GM12878 (cell line): Measurements from ENCODE around the gene RBMS3. TPM values are rescaled to one million over a fixed set of nuclear protein-coding genes. Genes with fewer than 3 reads are reported as not detected.

Source experiments
- BACH1 ChIP-seq: fragments of 450-650 bp; IDR thresholded peaks from 2 replicates; pipeline ENCODE4 v1.6.1; 2017; ENCODE audit warnings: mild to moderate bottlenecking, borderline replicate concordance
- CREM ChIP-seq: IDR thresholded peaks from 2 replicates; pipeline ENCODE4 v1.6.1; 2014; ENCODE audit warnings: antibody characterized with exemption, low read depth
- E2F4 ChIP-seq: IDR thresholded peaks from 2 replicates; pipeline ENCODE4 v1.6.1; 2012; ENCODE audit warnings: low read depth, low read length, improper control_type of control experiment
- EED ChIP-seq: sonication (generic); IDR thresholded peaks from 2 replicates; pipeline ENCODE4 v1.6.1; 2016; ENCODE audit warnings: antibody characterized with exemption, low read depth
- GATAD2B ChIP-seq: fragments of 450-650 bp; conservative IDR thresholded peaks from 2 replicates; pipeline ENCODE4 v1.6.1; 2017; ENCODE audit warnings: low read depth, mild to moderate bottlenecking, moderate library complexity
- HCFC1 ChIP-seq: fragments of 150-350 bp; IDR thresholded peaks from 2 replicates; pipeline ENCODE4 v1.6.1; 2014; ENCODE audit warnings: low read length
- HDAC2 ChIP-seq: fragments of 200-600 bp; sonication (generic); IDR thresholded peaks from 2 replicates; pipeline ENCODE4 v1.6.1; 2017
- IKZF1 ChIP-seq: fragments of 450-650 bp; conservative IDR thresholded peaks from 2 replicates; pipeline ENCODE4 v1.6.1; 2017; ENCODE audit warnings: antibody characterized with exemption, mild to moderate bottlenecking
- JUND ChIP-seq: IDR thresholded peaks from 2 replicates; pipeline ENCODE4 v1.6.1; 2012; ENCODE audit warnings: low read depth, mild to moderate bottlenecking, low read length, improper control_type of control experiment, moderate library complexity
- KLF5 ChIP-seq: fragments of 450-650 bp; IDR thresholded peaks from 2 replicates; pipeline ENCODE4 v1.6.1; 2014; ENCODE audit warnings: mild to moderate bottlenecking; ENCODE audit not compliant: partially characterized antibody
- MAX ChIP-seq: IDR thresholded peaks from 2 replicates; pipeline ENCODE4 v1.6.1; 2012; ENCODE audit warnings: low read depth, low read length, improper control_type of control experiment
- MTA3 ChIP-seq: IDR thresholded peaks from 2 replicates; pipeline ENCODE4 v1.6.1; 2012; ENCODE audit warnings: low read length, inconsistent platforms, borderline replicate concordance
- NR2C1 ChIP-seq: fragments of 450-650 bp; IDR thresholded peaks from 2 replicates; pipeline ENCODE4 v1.6.1; 2017; ENCODE audit warnings: antibody characterized with exemption, mild to moderate bottlenecking, moderate library complexity
- PAX8 ChIP-seq: fragments of 450-650 bp; IDR thresholded peaks from 2 replicates; pipeline ENCODE4 v1.6.1; 2017; ENCODE audit warnings: mild to moderate bottlenecking, moderate library complexity
- POLR2AphosphoS5 ChIP-seq: IDR thresholded peaks from 2 replicates; pipeline ENCODE4 v1.6.1; 2011; ENCODE audit warnings: mild to moderate bottlenecking, low read length, inconsistent platforms
- RELA ChIP-seq: fragments of 450-650 bp; IDR thresholded peaks from 2 replicates; pipeline ENCODE4 v1.8.0; 2014; ENCODE audit warnings: borderline replicate concordance; ENCODE audit not compliant: partially characterized antibody
- RELB ChIP-seq: fragments of 450-650 bp; IDR thresholded peaks from 2 replicates; pipeline ENCODE4 v1.6.1; 2017; ENCODE audit warnings: low read depth, mild to moderate bottlenecking, moderate library complexity
- SIN3A ChIP-seq: IDR thresholded peaks from 2 replicates; pipeline ENCODE4 v1.6.1; 2012; ENCODE audit warnings: low read depth, low read length, improper control_type of control experiment
- SMARCA5 ChIP-seq: fragments of 450-650 bp; IDR thresholded peaks from 2 replicates; pipeline ENCODE4 v1.6.1; 2017; ENCODE audit warnings: mild to moderate bottlenecking
- SREBF2 ChIP-seq: IDR thresholded peaks from 2 replicates; pipeline ENCODE4 v1.6.1; 2012; ENCODE audit warnings: mild to moderate bottlenecking, low read length
- TAF1 ChIP-seq: IDR thresholded peaks from 2 replicates; pipeline ENCODE4 v1.6.1; 2011; ENCODE audit warnings: mild to moderate bottlenecking, low read depth, low read length, borderline replicate concordance
- TARDBP ChIP-seq: IDR thresholded peaks from 2 replicates; pipeline ENCODE4 v1.6.1; 2016; ENCODE audit warnings: borderline replicate concordance
- USF2 ChIP-seq: IDR thresholded peaks from 2 replicates; pipeline ENCODE4 v1.6.1; 2011; ENCODE audit warnings: low read depth, low read length, improper control_type of control experiment, borderline replicate concordance
- WRNIP1 ChIP-seq: IDR thresholded peaks from 2 replicates; pipeline ENCODE4 v1.6.1; 2011; ENCODE audit warnings: low read depth, low read length, improper control_type of control experiment, borderline replicate concordance
- ZSCAN29 ChIP-seq: fragments of 450-650 bp; IDR thresholded peaks from 2 replicates; pipeline ENCODE4 v1.6.1; 2017; ENCODE audit warnings: mild to moderate bottlenecking, moderate library complexity
- ZZZ3 ChIP-seq: IDR thresholded peaks from 2 replicates; pipeline ENCODE4 v1.6.1; 2011; ENCODE audit warnings: low read depth; ENCODE audit not compliant: control insufficient read depth, insufficient read length
- polyA plus RNA-seq, 11 experiments: library from polyadenylated mRNA; depleted of rRNA in 4 of 11; unstranded in 6 of 11; stranded (reverse) in 5 of 11; fragments of >200 nt; fragmentation: Nextera tagmentation in 4 of 11; fragmentation: Illumina TruSeq in 1 of 11; extraction: Ambion mirVana in 4 of 11; extraction: Trizol in 1 of 11; gene quantifications; 1 replicate in 1 of 11; 2 replicates in 10 of 11; pipeline versions ENCODE4 v1.2.1 to v1.2.3, GENCODE V29; 2011 to 2016; ENCODE audit warnings: inconsistent platforms in 2 of 11, missing spikeins in 2 of 11, low read depth in 1 of 11
- total RNA-seq, 4 experiments: library from RNA; depleted of rRNA in 3 of 4; stranded (reverse); fragments of >200 nt in 3 of 4; fragmentation: Illumina TruSeq in 1 of 4; extraction: Trizol in 1 of 4; gene quantifications; 2 replicates each; pipeline versions ENCODE4 v1.2.1 to v1.2.3, GENCODE V29; 2013 to 2021
- TF ChIP-seq, protein P1 (sequence below): fragments of 150-350 bp; IDR thresholded peaks from 2 replicates; pipeline ENCODE4 v1.6.1; 2016; ENCODE audit warnings: low read depth, low read length

Gene RBMS3
- total and polyA plus RNA-seq, 10 of the 15 experiments (the other 5 are each of a cell fraction or from before 2014, with no cell fraction given), result 0.79 to 4.7 (median 3.1) TPM

GRCh38 chr3:29324180-29324651 is 43.3 kb downstream of the RBMS3 start (continued):
- TF ChIP-seq WRNIP1 (no peak), JUND (no peak), EED (peak; percentile 24; the same call in 1 of the 2 replicates), MAX (no peak), ZSCAN29 (no peak), RELA (no peak), TARDBP (no peak), MTA3 (peak; percentile 58; the same call in 1 of the 2 replicates), IKZF1 (0 out of 2 replicates have a peak, but pooled peaks have one; percentile 57), NR2C1 (no peak), SIN3A (no peak), GATAD2B (no peak), SMARCA5 (no peak), HCFC1 (no peak), RELB (no peak; the same call in 1 of the 2 replicates), PAX8 (no peak), KLF5 (no peak), E2F4 (no peak), TAF1 (no peak), ZZZ3 (no peak), POLR2AphosphoS5 (0 out of 2 replicates have a peak, but pooled peaks have one; percentile 43), HDAC2 (no peak), CREM (0 out of 2 replicates have a peak, but pooled peaks have one; percentile 35), USF2 (peak; percentile 38; the same call in 1 of the 2 replicates), SREBF2 (no peak), BACH1 (no peak)
- TF ChIP-seq, protein P1, sequence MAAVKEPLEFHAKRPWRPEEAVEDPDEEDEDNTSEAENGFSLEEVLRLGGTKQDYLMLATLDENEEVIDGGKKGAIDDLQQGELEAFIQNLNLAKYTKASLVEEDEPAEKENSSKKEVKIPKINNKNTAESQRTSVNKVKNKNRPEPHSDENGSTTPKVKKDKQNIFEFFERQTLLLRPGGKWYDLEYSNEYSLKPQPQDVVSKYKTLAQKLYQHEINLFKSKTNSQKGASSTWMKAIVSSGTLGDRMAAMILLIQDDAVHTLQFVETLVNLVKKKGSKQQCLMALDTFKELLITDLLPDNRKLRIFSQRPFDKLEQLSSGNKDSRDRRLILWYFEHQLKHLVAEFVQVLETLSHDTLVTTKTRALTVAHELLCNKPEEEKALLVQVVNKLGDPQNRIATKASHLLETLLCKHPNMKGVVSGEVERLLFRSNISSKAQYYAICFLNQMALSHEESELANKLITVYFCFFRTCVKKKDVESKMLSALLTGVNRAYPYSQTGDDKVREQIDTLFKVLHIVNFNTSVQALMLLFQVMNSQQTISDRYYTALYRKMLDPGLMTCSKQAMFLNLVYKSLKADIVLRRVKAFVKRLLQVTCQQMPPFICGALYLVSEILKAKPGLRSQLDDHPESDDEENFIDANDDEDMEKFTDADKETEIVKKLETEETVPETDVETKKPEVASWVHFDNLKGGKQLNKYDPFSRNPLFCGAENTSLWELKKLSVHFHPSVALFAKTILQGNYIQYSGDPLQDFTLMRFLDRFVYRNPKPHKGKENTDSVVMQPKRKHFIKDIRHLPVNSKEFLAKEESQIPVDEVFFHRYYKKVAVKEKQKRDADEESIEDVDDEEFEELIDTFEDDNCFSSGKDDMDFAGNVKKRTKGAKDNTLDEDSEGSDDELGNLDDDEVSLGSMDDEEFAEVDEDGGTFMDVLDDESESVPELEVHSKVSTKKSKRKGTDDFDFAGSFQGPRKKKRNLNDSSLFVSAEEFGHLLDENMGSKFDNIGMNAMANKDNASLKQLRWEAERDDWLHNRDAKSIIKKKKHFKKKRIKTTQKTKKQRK, result no peak
